Neural progenitor cell (in vitro differentiated cells): ENCODE data around the gene GSG1L.

Experiments
- EZH2 ChIP-seq: fragments of 200-600 bp; sonication (generic); IDR thresholded peaks from 2 replicates; pipeline ENCODE4 v1.6.1; 2017; ENCODE audit warnings: antibody characterized with exemption, mild to moderate bottlenecking, moderate library complexity
- EZH2phosphoT487 ChIP-seq: fragments of 200-600 bp; sonication (generic); IDR thresholded peaks from 2 replicates; pipeline ENCODE4 v1.6.1; 2017; ENCODE audit warnings: antibody characterized with exemption
- TF ChIP-seq, protein P1 (sequence below): fragments of 200-600 bp; sonication (generic); IDR thresholded peaks from 2 replicates; pipeline ENCODE4 v1.5.1; 2017; ENCODE audit warnings: antibody characterized with exemption, mild to moderate bottlenecking

DNA sequence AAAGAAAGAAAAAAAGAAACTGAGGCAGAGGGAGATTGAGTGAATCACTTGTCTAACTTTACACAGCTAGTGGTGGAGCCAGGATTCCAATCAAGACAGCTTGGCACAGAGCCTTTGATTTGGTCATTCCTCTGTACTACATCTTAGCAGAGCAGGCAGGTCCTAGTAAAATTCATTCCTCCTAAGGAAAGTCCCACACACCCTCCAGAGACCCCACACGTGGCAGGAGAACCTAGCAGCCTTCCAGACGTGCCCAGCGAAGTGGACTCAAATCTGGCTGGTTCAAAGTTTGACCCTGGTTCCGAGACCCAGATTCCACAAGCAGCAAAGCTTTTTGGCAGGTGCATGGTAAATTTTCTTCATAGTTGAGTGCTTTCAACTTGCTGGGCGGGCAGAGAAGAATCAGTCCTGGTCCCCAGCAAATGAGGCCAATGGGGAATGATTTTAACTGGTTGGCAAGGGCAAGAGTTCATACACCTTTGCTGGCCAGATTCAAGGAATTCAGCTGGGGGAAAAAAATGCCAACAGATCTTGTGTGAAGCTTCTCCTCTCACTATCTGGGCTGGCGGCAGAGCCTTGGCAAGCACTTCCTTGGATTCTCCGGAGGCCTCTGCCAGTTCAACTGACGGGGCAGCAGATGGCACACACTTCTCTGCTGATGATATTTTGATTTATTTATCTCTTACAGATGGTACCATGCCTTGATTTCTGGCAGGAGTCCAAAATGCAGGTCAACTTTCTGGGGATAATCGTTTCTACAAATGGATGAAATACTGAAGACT is 82.4 kb downstream of the GSG1L start:
- TF ChIP-seq, protein P1, sequence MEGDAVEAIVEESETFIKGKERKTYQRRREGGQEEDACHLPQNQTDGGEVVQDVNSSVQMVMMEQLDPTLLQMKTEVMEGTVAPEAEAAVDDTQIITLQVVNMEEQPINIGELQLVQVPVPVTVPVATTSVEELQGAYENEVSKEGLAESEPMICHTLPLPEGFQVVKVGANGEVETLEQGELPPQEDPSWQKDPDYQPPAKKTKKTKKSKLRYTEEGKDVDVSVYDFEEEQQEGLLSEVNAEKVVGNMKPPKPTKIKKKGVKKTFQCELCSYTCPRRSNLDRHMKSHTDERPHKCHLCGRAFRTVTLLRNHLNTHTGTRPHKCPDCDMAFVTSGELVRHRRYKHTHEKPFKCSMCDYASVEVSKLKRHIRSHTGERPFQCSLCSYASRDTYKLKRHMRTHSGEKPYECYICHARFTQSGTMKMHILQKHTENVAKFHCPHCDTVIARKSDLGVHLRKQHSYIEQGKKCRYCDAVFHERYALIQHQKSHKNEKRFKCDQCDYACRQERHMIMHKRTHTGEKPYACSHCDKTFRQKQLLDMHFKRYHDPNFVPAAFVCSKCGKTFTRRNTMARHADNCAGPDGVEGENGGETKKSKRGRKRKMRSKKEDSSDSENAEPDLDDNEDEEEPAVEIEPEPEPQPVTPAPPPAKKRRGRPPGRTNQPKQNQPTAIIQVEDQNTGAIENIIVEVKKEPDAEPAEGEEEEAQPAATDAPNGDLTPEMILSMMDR, result no peak
- TF ChIP-seq EZH2 (no peak), EZH2phosphoT487 (no peak)
